GM18861 (cell line): Measurements from ENCODE around the gene DGLUCY.
A peak's percentile ranks its signal among the peaks of the same experiment; 100 is the strongest.
"Not testable (repeated sequence)": the region's sequence is repeated elsewhere in the genome, so short reads cannot be mapped to it uniquely, and the experiment has no call there.

Experiments used
- ATAC-seq: cut with Tn5 transposase; IDR thresholded peaks from one replicate; pipeline ENCODE4 v1.9.1; 2021; ENCODE audit not compliant: unreplicated experiment

The DGLUCY gene

DNA sequence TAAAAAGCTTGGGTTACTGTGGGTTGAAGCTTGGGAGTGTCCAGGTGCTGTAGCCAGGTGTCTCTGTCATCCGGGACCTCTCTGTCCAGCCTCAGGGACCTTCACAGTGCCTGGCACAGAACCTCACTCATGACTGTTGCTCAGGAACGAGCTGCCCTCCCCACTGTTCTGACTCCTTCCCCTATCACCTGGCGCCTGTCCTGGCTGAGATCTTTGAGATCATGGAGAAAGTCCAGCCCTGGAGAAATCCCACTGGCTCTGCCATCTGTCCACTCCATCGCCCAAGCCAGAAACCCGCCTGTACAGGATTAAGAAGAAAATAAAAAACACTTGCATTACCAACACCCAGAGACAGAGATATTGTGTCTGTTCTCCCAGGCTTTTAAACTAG, 53.5 kb downstream of the DGLUCY start:
- no peak for ATAC-seq

DNA sequence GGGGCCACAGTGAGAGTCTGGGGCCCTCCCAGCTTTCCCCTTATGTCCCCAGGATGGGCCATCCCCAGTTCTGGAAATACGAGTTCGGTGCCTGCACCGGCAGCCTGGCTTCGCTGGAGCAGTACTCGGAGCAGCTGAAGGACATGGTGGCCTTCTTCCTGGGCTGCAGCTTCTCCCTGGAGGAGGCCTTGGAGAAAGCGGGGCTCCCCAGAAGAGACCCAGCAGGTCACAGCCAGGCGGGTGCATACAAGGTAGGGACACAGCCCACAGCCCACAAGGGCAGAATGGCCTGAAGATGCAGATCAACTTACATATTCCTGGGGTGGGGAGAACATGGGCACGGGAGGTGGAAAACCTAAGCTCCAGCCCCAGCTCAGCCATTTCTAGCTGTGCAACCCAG, 56.1 kb downstream of the DGLUCY start:
- ATAC-seq: no peak

DNA sequence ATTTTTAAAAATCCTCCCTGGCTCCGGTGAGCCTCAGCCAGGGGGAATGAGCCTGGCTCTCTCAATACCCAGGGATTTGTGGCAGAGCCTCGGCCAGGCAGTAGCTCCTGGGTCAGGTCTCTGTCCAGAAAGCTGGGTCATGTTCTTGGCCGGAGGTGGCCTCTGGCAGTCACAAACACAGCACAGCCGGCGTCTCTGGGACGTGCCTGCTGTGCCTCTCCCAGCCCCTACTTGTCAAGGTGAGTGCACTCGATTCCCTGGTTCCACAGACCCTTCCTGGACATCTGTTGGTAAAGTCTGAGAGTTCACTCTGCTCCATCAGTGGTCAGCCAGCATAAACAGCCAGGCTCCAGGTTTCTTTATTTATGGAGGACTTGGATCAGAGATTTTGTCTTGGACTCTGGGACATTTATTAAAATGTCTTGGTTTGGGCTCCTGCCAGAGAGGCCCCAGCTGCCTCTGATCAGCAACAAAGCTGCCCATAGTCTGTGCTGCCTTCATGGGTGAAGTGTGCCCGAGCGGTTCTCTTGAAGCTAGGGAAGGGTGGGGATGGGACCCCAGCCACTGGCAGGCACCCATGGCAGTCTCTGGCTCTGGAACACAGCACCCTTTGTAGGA, 56.7 kb downstream of the DGLUCY start:
- no peak for ATAC-seq

DNA sequence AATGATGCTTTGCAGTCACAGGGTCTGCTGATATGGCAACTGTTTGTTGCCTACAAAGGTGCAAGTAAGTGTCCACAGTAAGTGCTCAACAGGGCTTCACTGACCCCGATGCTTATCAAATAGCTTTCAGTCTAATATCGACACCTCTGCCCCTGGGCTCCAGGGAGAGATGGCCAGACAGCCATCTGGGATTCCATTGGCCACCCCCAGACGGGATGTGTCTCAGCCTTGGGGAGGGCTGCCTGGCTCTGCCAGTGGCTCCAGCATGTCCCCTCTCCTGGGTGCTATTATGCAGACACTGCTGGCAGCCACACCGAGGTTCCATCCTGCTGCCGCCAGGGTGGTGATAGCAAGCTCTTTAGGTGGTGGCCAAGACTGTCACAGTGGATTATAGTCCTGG, 57.4 kb downstream of the DGLUCY start:
- ATAC-seq: no peak

DNA sequence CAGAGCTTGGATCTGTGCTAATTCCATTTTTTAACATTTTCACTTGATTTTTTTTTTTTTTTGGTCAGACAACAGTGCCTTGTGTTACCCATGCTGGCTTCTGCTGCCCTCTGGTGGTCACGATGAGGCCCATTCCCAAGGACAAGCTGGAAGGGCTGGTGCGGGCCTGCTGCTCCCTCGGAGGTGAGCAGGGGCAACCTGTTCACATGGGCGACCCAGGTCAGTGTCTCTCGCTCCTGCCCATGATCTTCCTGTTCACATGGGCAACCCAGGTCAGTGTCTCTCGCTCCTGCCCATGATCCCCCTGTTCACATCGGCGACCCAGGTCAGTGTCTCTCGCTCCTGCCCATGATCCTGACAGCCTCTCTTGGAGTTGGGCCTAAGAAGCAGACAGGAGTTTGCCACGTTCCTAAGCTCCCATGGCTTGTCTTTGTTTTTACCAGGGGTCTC, 59.4 kb downstream of the DGLUCY start:
- ATAC-seq: no peak

DNA sequence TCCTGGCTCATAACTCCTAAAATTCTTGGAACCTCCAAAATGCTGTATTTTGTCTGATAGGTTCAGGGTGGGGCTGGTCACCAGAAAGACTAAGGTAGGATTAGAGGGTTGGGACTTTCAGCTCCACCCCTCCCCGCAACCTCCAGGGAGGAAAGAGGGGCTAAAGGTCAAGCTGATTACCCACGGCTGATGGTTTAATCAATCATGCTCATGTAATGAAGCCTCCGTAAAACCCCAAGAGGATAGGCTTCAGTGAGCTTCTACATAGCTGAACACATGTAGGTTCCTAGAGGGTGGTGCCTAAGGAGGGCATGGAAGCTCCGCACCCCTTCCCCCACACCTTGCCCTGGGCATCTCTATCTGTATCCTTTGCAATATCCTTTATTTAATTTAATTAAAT, 60.0 kb downstream of the DGLUCY start:
- ATAC-seq: no peak

DNA sequence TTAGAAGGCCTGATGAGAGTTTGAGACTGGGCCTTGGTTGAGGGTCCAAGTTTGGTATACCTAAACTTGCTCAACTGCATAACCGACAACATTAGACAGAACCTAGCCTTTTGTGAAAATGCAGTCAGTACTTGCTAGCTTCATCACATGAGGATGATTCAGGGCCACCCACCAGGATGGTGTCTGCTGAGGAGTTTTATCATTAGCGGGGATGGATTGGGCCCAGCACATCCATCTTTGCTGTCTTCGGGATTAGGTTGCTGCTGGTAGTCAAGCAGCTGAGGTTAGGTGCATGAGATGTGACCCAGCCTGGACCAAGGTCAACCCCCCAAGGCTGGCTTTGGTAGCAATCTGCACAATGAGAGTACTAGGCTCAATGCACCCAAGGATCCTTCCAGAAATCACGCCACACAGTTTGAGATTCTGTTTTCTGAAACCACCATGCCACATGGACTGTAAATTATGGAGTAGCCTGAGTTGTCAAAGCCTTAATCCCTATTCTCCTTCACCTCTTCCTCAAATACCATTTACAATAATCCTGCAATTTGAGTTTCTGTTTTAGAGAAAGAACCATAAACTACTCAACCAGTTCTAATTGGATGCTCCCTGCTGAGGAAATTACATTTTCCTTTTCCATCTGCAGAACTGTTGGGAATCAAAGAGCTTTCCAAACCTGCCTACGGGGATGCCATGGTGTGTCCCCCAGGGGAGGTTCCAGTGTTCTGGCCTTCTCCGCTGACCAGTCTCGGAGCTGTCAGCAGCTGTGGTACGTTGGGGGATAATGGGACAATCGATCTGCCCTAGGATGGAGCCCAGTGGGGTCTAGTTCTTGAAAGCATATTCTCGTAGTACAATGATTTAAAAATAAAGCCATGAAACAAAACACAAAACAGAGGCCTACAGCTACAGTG, 61.7 kb downstream of the DGLUCY start:
- ATAC-seq: no peak

DNA sequence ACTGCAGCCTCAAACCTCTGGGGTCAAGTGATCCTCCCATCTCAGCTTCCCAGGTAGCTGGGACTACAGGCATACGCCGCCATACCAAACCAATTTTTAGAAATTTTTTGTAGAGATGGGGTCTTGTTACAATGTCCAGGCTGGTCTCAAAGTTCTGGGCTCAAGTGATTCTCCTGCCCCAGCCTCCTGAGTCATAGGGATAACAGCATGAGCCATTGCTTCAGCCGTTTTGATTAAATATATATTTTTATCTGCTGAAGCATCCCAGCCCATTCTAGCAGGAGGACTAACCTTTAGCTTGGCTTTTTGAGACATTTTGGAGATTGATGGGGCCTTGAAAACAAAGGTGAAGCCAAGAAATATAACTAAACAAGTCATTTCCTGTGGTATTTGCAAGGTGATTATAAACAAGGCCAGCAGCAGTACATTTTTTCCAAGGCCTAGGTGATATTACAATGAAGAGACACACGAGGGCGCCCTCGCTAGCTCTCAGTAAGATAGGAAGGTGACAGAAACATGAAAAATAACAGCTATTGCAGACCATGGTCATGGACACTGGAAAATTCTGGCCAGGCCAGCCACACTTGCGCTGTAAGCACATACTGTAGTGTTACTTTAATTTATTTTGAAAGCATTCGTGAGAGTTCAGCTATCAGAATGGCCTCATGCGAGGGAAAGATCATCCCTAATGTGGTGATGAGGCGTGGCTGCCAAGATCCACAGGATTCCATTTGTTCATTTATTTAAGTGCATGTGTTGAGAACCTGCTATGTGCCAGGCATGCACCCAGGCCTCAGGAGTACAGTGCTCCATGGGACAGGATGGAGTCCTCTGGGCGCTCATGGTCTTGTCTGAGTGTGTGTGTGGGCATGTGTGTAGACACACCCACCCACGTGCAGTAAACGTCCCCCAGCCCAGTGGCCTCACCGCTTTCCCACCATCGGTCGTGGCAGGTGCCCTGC, 63.5 kb downstream of the DGLUCY start:
- peak; percentile 49 for ATAC-seq

DNA sequence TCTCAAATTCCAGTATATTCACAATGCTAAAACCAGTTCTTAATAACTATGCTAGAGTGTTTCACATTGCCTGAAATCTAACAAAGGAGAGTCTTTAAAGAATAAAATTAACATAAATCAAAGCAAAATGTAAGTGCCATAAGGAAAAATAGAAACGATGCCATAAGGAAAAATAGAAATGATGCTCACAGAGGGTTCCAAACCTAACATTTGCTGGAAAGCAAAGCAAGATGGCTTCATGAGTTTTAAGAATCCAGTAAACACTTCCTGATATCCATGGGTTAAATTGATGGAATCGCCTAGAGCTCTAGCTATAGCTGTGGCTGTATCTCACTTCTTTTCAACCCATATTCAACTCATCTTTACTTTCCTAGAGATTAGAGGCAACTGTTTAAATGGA, 66.7 kb downstream of the DGLUCY start:
- no peak for ATAC-seq

DNA sequence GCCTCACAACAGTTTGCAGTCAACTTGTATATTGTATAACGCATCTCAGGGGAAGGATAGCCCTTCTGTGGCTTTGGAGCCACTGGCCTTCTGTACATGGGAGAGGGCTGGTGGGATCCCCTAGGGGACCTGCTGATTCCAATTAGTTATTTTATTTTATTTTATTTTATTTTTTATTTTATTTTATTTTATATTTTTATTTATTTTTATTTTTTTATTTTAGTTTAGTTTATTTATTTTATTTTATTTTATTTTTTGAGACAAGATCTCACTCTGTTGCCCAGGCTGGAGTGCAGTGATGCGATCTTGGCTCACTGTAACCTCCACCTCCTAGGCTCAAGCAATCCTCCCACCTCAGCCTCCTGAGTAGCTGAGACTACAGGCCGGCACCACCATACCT, 68.9 kb downstream of the DGLUCY start:
- ATAC-seq: not testable (repeated sequence)

DNA sequence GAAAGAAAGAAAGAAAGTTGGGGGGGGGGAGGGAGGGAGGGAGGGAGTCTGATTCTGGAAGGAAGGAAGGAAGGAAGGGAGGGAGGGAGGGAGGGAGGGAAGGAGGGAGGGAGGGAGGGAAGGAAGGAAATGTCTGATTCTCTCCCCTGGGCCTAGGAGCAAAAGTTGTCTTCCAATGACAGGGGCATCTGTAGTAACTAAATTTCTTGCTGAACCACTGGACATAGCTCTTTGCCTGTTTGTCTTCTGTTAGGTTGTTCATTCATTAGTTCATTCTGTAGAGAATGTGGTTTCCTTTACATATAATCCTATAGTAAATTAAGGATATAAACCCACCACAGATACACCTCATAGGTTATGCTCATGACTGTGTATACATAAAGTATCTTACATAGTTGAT, 70.7 kb downstream of the DGLUCY start:
- ATAC-seq: no peak

DNA sequence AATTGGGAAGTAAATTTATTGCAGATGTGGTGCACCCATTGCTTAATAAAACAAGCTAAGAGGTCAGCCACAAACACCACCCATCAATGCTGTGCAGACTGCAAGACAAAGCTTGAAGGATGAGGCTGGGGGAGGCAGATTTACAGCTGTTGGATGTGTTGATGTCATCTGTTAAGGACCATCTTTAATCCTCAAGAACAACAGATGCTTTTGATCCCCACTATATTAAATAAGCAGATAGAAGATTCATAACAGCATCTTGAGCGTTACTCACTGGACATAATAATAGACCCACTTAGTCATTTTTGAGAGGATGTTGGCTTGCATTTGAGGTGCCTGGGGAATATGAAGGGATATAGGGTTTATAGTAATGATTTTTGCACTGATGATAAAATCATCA, 71.8 kb downstream of the DGLUCY start:
- no peak for ATAC-seq

DNA sequence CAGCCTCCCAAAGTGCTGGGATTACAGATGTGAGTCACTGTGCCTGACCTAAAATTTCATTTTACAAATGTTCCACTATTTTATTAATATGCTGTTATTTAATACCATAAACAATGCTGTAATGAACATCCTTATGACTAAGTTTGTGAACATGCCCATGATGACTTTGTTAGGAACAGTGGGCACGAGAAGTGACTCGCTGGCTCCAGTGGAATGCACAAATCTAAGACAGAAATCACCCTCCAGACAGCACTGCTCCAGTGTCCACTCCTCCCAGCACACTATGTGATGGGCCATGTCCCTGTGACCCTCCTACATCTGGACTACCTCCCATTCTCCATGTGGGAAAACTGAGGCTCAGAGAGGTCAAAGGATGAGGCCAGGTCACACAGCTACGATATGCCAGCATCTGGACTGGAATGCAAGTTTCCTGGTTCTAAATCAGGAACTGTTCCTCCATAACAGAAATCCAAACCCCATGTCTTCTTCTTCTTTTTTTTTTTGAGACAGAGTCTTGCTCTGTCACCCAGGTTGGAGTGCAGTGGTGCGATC, 72.7 kb downstream of the DGLUCY start:
- ATAC-seq: no peak

DNA sequence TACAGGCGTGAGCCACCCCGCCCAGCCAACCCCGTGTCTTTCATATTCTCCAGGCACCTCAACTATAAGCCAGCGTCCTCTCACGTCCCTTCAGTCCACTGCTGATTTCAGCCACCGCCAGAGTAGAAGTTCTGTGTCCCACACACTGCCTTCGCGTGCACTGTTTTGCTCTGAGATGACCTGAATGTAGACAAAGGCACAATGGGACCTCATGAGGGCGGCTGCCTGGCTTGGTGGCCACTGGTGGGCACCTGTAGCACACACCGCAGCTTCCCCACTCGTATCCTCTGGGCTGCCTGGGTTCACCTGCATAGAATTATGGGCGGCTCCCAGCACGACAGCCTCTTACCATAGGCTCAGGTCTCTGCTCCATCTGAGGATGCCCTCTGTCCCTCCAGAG, 73.4 kb downstream of the DGLUCY start:
- ATAC-seq: no peak

DNA sequence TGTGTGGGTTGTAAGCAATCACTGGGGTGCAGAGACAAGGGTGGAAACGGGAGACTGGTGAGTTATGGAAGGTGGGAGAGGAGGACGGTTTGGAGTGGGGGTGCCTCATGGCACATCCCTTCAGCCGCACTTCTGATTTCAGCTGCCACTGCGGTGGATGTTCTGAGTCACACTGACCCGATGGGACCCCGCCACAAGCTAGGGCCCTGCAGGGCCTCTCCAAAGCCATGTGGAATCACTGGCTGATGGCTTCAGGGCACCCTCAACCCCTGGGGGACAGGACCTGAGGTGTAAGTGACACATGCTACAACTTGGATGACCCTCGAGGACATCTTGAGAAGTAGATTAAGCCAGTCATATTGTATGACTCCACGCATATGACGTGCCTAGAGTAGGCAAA, 77.0 kb downstream of the DGLUCY start:
- no peak for ATAC-seq

DNA sequence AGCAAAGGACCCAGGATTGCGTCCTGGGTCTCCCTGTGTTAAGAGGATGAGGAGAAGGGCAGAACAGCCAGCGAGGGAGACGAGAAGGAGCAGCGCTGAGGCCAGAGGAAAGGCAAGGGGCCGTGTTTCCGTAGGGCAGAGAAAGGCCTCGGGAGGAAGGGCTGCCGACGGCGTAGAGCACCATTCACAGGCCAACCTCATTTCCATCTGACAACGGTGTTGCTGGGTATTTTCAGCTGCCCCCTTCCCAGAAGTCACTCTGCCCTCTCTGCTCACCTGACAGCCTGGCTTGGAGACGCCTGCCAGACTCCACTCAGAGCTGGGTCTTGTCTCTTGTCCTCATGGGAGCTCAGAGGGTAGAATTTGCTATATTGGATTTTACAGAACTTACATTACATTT, 79.2 kb downstream of the DGLUCY start:
- no peak for ATAC-seq

DNA sequence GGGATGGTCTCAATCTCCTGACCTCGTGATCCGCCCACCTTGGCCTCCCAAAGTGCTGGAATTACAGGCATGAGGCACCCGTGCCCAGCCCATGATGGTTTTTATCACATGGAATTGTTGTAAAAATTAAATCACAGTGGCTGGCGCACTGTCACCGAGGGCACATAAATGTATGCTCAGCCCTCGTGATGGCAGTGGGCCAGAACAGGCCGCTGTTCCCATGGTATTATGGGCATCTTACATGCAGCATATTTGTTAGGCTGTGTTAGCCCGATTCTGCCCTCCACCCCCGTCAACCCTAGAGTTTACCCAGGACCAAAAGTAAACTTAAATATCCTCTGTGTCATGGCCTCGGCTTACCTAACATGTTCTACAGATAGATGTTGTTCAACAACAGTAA, 82.0 kb downstream of the DGLUCY start:
- ATAC-seq: no peak

DNA sequence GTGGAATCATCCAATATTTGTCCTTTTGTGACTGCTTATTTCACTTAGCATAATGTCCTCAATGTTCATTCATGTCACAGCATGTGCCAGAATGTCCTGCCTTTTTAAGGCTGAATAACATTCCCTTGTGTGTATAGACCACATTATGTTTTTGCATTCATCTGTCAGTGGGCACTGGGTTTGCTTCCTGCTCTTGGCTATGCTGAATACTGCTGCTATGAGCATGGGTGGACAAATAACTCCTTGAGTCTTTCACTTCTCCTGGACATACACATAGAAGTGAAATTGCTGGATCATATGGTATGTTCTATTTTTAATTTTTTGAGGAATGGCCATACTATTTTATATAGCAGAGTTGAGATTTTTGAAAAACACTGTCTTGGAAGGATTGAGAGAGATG, 83.8 kb downstream of the DGLUCY start:
- ATAC-seq: no peak

DNA sequence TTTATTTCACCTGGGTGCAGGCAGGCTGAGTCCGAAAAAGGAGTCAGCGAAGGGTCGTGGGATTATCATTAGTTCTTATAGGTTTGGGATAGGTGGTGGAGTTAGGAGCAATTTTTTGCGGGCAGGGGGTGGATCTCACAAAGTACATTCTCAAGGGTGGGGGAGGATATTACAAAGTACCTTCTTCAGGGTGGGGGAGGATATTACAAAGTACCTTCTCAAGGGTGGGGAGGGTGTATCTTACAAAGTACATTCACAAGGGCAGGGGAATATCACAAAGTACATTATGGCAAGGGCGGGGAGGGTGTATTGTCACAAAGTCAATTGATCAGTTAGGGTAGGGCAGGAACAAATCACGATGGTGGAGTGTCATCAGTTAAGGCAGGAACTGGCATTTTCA, 86.9 kb downstream of the DGLUCY start:
- not testable (repeated sequence) for ATAC-seq

DNA sequence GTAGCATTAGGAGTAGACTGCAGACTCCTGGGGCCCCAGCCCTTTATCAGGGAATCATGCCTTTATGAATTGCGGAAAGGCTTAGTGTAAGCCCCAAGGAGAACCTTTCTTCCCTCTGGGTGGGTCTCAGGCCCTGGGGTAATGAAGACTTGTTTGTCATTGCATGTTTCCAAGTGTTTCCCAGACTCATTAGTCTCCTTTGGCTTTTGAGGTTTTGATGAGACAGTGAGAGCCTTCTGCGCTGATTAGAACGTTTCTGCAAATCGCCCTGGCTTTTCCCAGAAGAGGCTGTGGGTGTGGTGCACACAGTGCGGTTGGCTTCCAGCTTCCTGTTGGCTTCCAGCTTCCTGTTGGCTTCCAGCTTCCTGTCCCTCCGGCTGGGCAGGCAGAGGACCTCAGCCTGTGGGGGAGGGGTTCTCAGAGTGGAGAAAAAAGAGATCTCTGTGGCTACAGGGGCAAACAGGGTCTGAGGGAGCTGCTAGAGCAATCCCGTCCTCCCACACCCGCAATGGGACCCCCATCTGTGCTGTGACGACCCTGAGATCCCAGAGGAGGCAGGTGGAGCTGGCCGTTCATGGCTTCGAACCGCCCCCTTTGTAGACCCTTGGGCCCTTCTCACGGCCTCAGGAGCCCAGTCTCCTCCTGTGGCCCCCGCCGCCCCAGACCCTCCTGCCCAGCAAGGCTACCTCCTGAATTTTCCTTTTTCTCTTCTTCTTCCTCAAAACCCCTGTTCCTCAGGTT, 88.5 kb downstream of the DGLUCY start:
- ATAC-seq: no peak
